OCI-LY7 (cell line): Measurements from ENCODE around the gene TMEM250. TPM values are rescaled to one million over a fixed set of nuclear protein-coding genes. Genes with fewer than 3 reads are reported as not detected.

Source experiments
- BruUV-seq: library from RNA; stranded (reverse); fragments of 400-500 nt; replicated peaks from 2 replicates; lab custom pipeline; 2021; lab: Mats Ljungman, UMichigan
- CTCF ChIA-PET: fragments of 300-600 bp; sonication (Branson Sonifier 250); formaldehyde crosslinking; loops from one replicate; lab custom pipeline; 2022; ENCODE audit warnings: antibody characterized with exemption; ENCODE audit not compliant: unreplicated experiment; lab: Charles Lee
- POLR2A ChIA-PET: fragments of 300-600 bp; sonication (Branson Sonifier 250); formaldehyde crosslinking; loops from one replicate; lab custom pipeline; 2022; ENCODE audit warnings: antibody characterized with exemption; lab: Charles Lee
- DNase-seq: peaks from one replicate; pipeline ENCODE4 v3.0.0-alpha.2; 2015; ENCODE audit warnings: low spot score
- H2AFZ ChIP-seq: fragments of 200-600 bp; sonication (generic), shearing (Covaris generic); 2 replicates; pipeline ENCODE4 v1.6.1; 2014; ENCODE audit warnings: mild to moderate bottlenecking, antibody characterized with exemption, low read length, moderate library complexity
- H3K27ac ChIP-seq: fragments of 200-600 bp; sonication (generic); 2 replicates; pipeline ENCODE4 v1.5.1; 2014; ENCODE audit warnings: mixed run types, low read depth, mild to moderate bottlenecking, moderate library complexity, low read length, inconsistent platforms; ENCODE audit not compliant: poor library complexity, severe bottlenecking
- H3K36me3 ChIP-seq: fragments of 200-600 bp; sonication (generic); 2 replicates; pipeline ENCODE4 v1.6.1; 2014; ENCODE audit warnings: mild to moderate bottlenecking, antibody characterized with exemption, low read length, moderate library complexity, mixed read lengths; ENCODE audit not compliant: insufficient read depth
- H3K4me1 ChIP-seq: fragments of 200-600 bp; sonication (generic); 2 replicates; pipeline ENCODE4 v1.5.1; 2014; ENCODE audit warnings: mild to moderate bottlenecking, low read length; ENCODE audit not compliant: insufficient read depth, poor library complexity, severe bottlenecking
- H3K4me2 ChIP-seq: fragments of 200-600 bp; sonication (generic); 2 replicates; pipeline ENCODE4 v1.6.1; 2014; ENCODE audit warnings: mild to moderate bottlenecking, low read length
- H3K4me3 ChIP-seq: fragments of 200-600 bp; sonication (generic); 2 replicates; pipeline ENCODE4 v1.5.1; 2014; ENCODE audit warnings: mild to moderate bottlenecking, low read depth, low read length; ENCODE audit not compliant: poor library complexity, severe bottlenecking
- H3K79me2 ChIP-seq: fragments of 200-600 bp; sonication (generic); 2 replicates; pipeline ENCODE4 v1.6.1; 2016; ENCODE audit warnings: low read depth, mild to moderate bottlenecking, low read length, moderate library complexity, mixed read lengths; ENCODE audit not compliant: insufficient read depth
- H3K9me2 ChIP-seq: fragments of 200-600 bp; sonication (generic); 2 replicates; pipeline ENCODE4 v1.6.1; 2016; ENCODE audit warnings: mild to moderate bottlenecking, low read length, mixed read lengths; ENCODE audit not compliant: insufficient read depth
- H3K9me3 ChIP-seq: fragments of 200-600 bp; sonication (generic); 2 replicates; pipeline ENCODE4 v1.6.1; 2014; ENCODE audit warnings: mild to moderate bottlenecking, mixed run types, low read length, mixed read lengths
- H4K20me1 ChIP-seq: fragments of 200-600 bp; sonication (generic); 2 replicates; pipeline ENCODE4 v1.6.1; 2014; ENCODE audit warnings: mild to moderate bottlenecking, antibody characterized with exemption, low read length, moderate library complexity, mixed read lengths; ENCODE audit not compliant: insufficient read depth
- CTCF ChIP-seq: fragments of 200-600 bp; sonication (generic); conservative IDR thresholded peaks from 2 replicates; pipeline ENCODE4 v1.5.1; 2014; ENCODE audit warnings: mild to moderate bottlenecking, antibody characterized with exemption, low read length, moderate library complexity, mixed read lengths
- EZH2phosphoT487 ChIP-seq: fragments of 200-600 bp; sonication (generic); IDR thresholded peaks from 2 replicates; pipeline ENCODE4 v1.6.1; 2018; ENCODE audit warnings: low read depth, borderline replicate concordance, mild to moderate bottlenecking, mixed run types, antibody characterized with exemption, low read length, moderate library complexity, mixed read lengths
- intact Hi-C: fragments of 100-400 bp; cut with micrococcal nuclease; formaldehyde crosslinking; loops from one replicate; pipeline ENCODE4 v1.10.0; 2022; ENCODE audit not compliant: unreplicated experiment
- total RNA-seq, 2 experiments: library from RNA; depleted of rRNA in 1 of 2; stranded (reverse); fragments of >200 nt in 1 of 2; shearing (Covaris generic) in 1 of 2; gene quantifications; 2 replicates each; pipeline ENCODE4 v1.2.3, GENCODE V29; 2014 to 2022

TMEM250 gene
- total RNA-seq, 2 experiments from 2014 or later = 51.0 to 53.8 TPM

GRCh38 chr9:136132512-136133050 is 13.9 kb upstream of the TMEM250 start:
- H4K20me1 ChIP-seq = no peaks in the 10 kb centered on the region
- H3K4me2 ChIP-seq = no peak overlapping the region
- no peak overlapping the region for H2AFZ ChIP-seq
- H3K9me2 ChIP-seq = no peaks in the 10 kb centered on the region
- ChIA-PET POLR2A (no interaction called here), CTCF (interaction anchor here (0.6 kb wide), 1 partner anchor 135 kb away, joined by 4 read pairs; no protein-coding TSS in a partner anchor)
- H3K4me3 ChIP-seq = no peak overlapping the region
- H3K36me3 ChIP-seq = no peaks in the 10 kb centered on the region
- no peaks in the 10 kb centered on the region for H3K4me1 ChIP-seq
- H3K9me3 ChIP-seq = no peaks in the 10 kb centered on the region
- no peak overlapping the region for H3K27ac ChIP-seq
- TF ChIP-seq EZH2phosphoT487 = no peak
- TF ChIP-seq CTCF = no peak
- H3K79me2 ChIP-seq = no peaks in the 10 kb centered on the region
- intact Hi-C loops = no loop called here
- DNase-seq = no peak
- no TSS peak for BruUV-seq

- H2AFZ ChIP-seq = no peak overlapping the region
- TF ChIP-seq CTCF = no peak
- intact Hi-C loops = no loop called here
- H3K9me3 ChIP-seq = no peaks in the 10 kb centered on the region
- no peaks in the 10 kb centered on the region for H3K4me1 ChIP-seq
- no peaks in the 10 kb centered on the region for H3K36me3 ChIP-seq
- no peak overlapping the region for H3K27ac ChIP-seq
- no peaks in the 10 kb centered on the region for H3K79me2 ChIP-seq
- BruUV-seq = no TSS peak
- H3K4me3 ChIP-seq = no peak overlapping the region
- CTCF ChIA-PET = no interaction called here
- DNase-seq = no peak
- no peak overlapping the region for H3K4me2 ChIP-seq
- POLR2A ChIA-PET = no interaction called here
- no peaks in the 10 kb centered on the region for H3K9me2 ChIP-seq
- no peaks in the 10 kb centered on the region for H4K20me1 ChIP-seq
Observed at GRCh38 chr9:136131629-136132511, 13.2 kb upstream of the TMEM250 start.

- Histone ChIP-seq H3K9me2 (no peaks in the 10 kb centered on the region), H3K79me2 (no peaks in the 10 kb centered on the region), H3K27ac (no peak overlapping the region), H3K4me3 (no peak overlapping the region), H3K4me1 (no peaks in the 10 kb centered on the region), H3K36me3 (no peaks in the 10 kb centered on the region), H3K9me3 (no peaks in the 10 kb centered on the region), H4K20me1 (no peaks in the 10 kb centered on the region), H2AFZ (no peak overlapping the region), H3K4me2 (no peak overlapping the region)
- no TSS peak for BruUV-seq
- ChIA-PET POLR2A (no interaction called here), CTCF (no interaction called here)
- no peak for TF ChIP-seq CTCF
- TF ChIP-seq EZH2phosphoT487 = no peak
- no peak for DNase-seq
- intact Hi-C loops = no loop called here
Observed at GRCh38 chr9:136129176-136129575, 10.5 kb upstream of the TMEM250 start.
